Large intestine (tissue), 3 donors: Measurements from ENCODE around the gene DIP2C. TPM values are rescaled to one million over a fixed set of nuclear protein-coding genes. Genes with fewer than 3 reads are reported as not detected.
"Not testable (repeated sequence)": the region's sequence is repeated elsewhere in the genome, so short reads cannot be mapped to it uniquely, and the experiment has no call there.

Source experiments
- DNase-seq, 2 donors: peaks; one replicate each; pipeline versions ENCODE4 v3.0.0 to v3.0.0-alpha.2; 2013
- H3K27ac ChIP-seq: one replicate; pipeline ENCODE4 v1.5.1; 2013; ENCODE audit warnings: low read length
- H3K27me3 ChIP-seq: 2 replicates; pipeline ENCODE4 v1.6.1; 2013; ENCODE audit warnings: low read length; ENCODE audit not compliant: control insufficient read depth, insufficient read depth
- H3K36me3 ChIP-seq: 2 replicates; pipeline ENCODE4 v1.6.1; 2013; ENCODE audit warnings: low read length; ENCODE audit not compliant: control insufficient read depth, insufficient read depth
- H3K4me1 ChIP-seq: one replicate; pipeline ENCODE4 v1.6.1; 2013; ENCODE audit warnings: low read length; ENCODE audit not compliant: control insufficient read depth, insufficient read depth
- H3K4me3 ChIP-seq: one replicate; pipeline ENCODE4 v1.5.1; 2013; ENCODE audit warnings: low read length
- H3K9me3 ChIP-seq: one replicate; pipeline ENCODE4 v1.6.1; 2013; ENCODE audit warnings: mild to moderate bottlenecking, low read depth, low read length, moderate library complexity; ENCODE audit not compliant: control insufficient read depth
- WGBS: methylation state at CpG from one replicate; pipeline ENCODE4 v1.1.5; 2013; ENCODE audit warnings: low lambda C conversion rate; ENCODE audit not compliant: insufficient coverage; 5-methylcytosine and 5-hydroxymethylcytosine counted together
- polyA plus RNA-seq: library from polyadenylated mRNA; unstranded; fragments of 120-200 nt; gene quantifications from one replicate; pipeline ENCODE4 v1.2.1, GENCODE V29; 2013

Gene DIP2C
- polyA plus RNA-seq, 1 donor: 16.5 TPM

GRCh38 chr10:277963-278362 lies 411.5 kb downstream of the DIP2C start:
- H3K27me3 ChIP-seq: no peaks in the 10 kb centered on the region
- no peak overlapping the region for H3K27ac ChIP-seq
- no peak for DNase-seq
- no peaks in the 10 kb centered on the region for H3K9me3 ChIP-seq
- no CpG with 5 or more reads among the region's 19 CpGs for WGBS
- H3K4me3 ChIP-seq: no peak overlapping the region
- H3K4me1 ChIP-seq: no peaks in the 10 kb centered on the region
- peaks cover 62% of the 10 kb centered on the region for H3K36me3 ChIP-seq

- Histone ChIP-seq H3K36me3 (peaks cover 41% of the 10 kb centered on the region), H3K27ac (no peak overlapping the region), H3K27me3 (no peaks in the 10 kb centered on the region), H3K4me1 (no peaks in the 10 kb centered on the region), H3K4me3 (no peak overlapping the region), H3K9me3 (no peaks in the 10 kb centered on the region)
- WGBS: 90% methylated on average over 2 of the region's 18 CpGs
- DNase-seq: no peak
Measured at GRCh38 chr10:275680-276079, 413.8 kb downstream of the DIP2C start.

- no CpG with 5 or more reads among the region's 2 CpGs for WGBS
- H3K27me3 ChIP-seq: no peaks in the 10 kb centered on the region
- H3K4me3 ChIP-seq: no peak overlapping the region
- no peaks in the 10 kb centered on the region for H3K4me1 ChIP-seq
- no peaks in the 10 kb centered on the region for H3K9me3 ChIP-seq
- no peak for DNase-seq
- no peak overlapping the region for H3K27ac ChIP-seq
- H3K36me3 ChIP-seq: peaks cover 33% of the 10 kb centered on the region
Measured at GRCh38 chr10:274866-275265, 414.6 kb downstream of the DIP2C start.

- H3K4me3 ChIP-seq: no peak overlapping the region
- no peaks in the 10 kb centered on the region for H3K27me3 ChIP-seq
- WGBS: no CpG with 5 or more reads among the region's 16 CpGs
- H3K27ac ChIP-seq: no peak overlapping the region
- H3K4me1 ChIP-seq: no peaks in the 10 kb centered on the region
- peaks cover 17% of the 10 kb centered on the region for H3K36me3 ChIP-seq
- DNase-seq: no peak
- no peaks in the 10 kb centered on the region for H3K9me3 ChIP-seq
Measured at GRCh38 chr10:273088-273487, 416.4 kb downstream of the DIP2C start.

- no peak for DNase-seq
- Histone ChIP-seq H3K36me3 (peaks cover 5% of the 10 kb centered on the region), H3K4me1 (no peaks in the 10 kb centered on the region), H3K4me3 (no peak overlapping the region), H3K27ac (no peak overlapping the region), H3K27me3 (no peaks in the 10 kb centered on the region), H3K9me3 (no peaks in the 10 kb centered on the region)
- no CpG with 5 or more reads among the region's 6 CpGs for WGBS
Measured at GRCh38 chr10:271722-272121, 417.7 kb downstream of the DIP2C start.

GRCh38 chr10:271201-271600 lies 418.3 kb downstream of the DIP2C start:
- no peaks in the 10 kb centered on the region for H3K9me3 ChIP-seq
- H3K27ac ChIP-seq: no peak overlapping the region
- no peaks in the 10 kb centered on the region for H3K4me1 ChIP-seq
- no peak for DNase-seq
- H3K36me3 ChIP-seq: peaks cover 5% of the 10 kb centered on the region
- H3K27me3 ChIP-seq: no peaks in the 10 kb centered on the region
- no CpG with 5 or more reads among the region's 3 CpGs for WGBS
- no peak overlapping the region for H3K4me3 ChIP-seq

- Histone ChIP-seq H3K36me3 (peaks cover 2% of the 10 kb centered on the region), H3K27me3 (no peaks in the 10 kb centered on the region), H3K4me1 (no peaks in the 10 kb centered on the region), H3K9me3 (no peaks in the 10 kb centered on the region), H3K27ac (no peak overlapping the region), H3K4me3 (no peak overlapping the region)
- DNase-seq: no peak
- WGBS: no CpG with 5 or more reads among the region's 10 CpGs
Measured at GRCh38 chr10:269440-270074, 419.9 kb downstream of the DIP2C start.

GRCh38 chr10:267705-268104 lies 421.8 kb downstream of the DIP2C start:
- Histone ChIP-seq H3K4me3 (no peak overlapping the region), H3K27me3 (no peaks in the 10 kb centered on the region), H3K27ac (no peak overlapping the region), H3K4me1 (no peaks in the 10 kb centered on the region), H3K36me3 (no peaks in the 10 kb centered on the region), H3K9me3 (no peaks in the 10 kb centered on the region)
- DNase-seq: no peak
- WGBS: no CpG with 5 or more reads among the region's 11 CpGs

- Histone ChIP-seq H3K27me3 (no peaks in the 10 kb centered on the region), H3K36me3 (no peaks in the 10 kb centered on the region), H3K9me3 (no peaks in the 10 kb centered on the region), H3K4me1 (no peaks in the 10 kb centered on the region), H3K4me3 (no peak overlapping the region), H3K27ac (no peak overlapping the region)
- no CpG with 5 or more reads among the region's 8 CpGs for WGBS
- no peak for DNase-seq
Measured at GRCh38 chr10:266974-267425, 422.5 kb downstream of the DIP2C start.

- not testable (repeated sequence) for DNase-seq, H3K9me3 ChIP-seq, H3K27ac ChIP-seq, H3K4me1 ChIP-seq, H3K27me3 ChIP-seq, H3K36me3 ChIP-seq, H3K4me3 ChIP-seq
- no CpG with 5 or more reads among the region's 5 CpGs for WGBS
Measured at GRCh38 chr10:265816-266588, 423.5 kb downstream of the DIP2C start.

GRCh38 chr10:265074-265440 lies 424.4 kb downstream of the DIP2C start:
- not testable (repeated sequence) for H3K4me3 ChIP-seq, H3K27me3 ChIP-seq, H3K36me3 ChIP-seq, H3K4me1 ChIP-seq, H3K27ac ChIP-seq, H3K9me3 ChIP-seq, DNase-seq
- WGBS: no CpG with 5 or more reads among the region's 6 CpGs
